OCI-LY1 (cell line): ENCODE data around the gene DCST2.
A peak's percentile ranks its signal among the peaks of the same experiment; 100 is the strongest.

Source experiments
- H2AFZ ChIP-seq: fragments of 200-600 bp; sonication (generic), shearing (Covaris generic); 2 replicates; pipeline ENCODE4 v1.6.0; 2014; ENCODE audit warnings: antibody characterized with exemption, mild to moderate bottlenecking, low read length
- H3F3A ChIP-seq: fragments of 200-600 bp; sonication (generic), shearing (Covaris generic); 2 replicates; pipeline ENCODE4 v1.6.0; 2014; ENCODE audit warnings: mild to moderate bottlenecking, antibody characterized with exemption, low read length, moderate library complexity; ENCODE audit not compliant: insufficient read depth
- H3K27ac ChIP-seq: fragments of 200-600 bp; sonication (generic); 2 replicates; pipeline ENCODE4 v1.5.1; 2014; ENCODE audit warnings: low read length, mixed run types, mild to moderate bottlenecking, low read depth; ENCODE audit not compliant: poor library complexity, severe bottlenecking
- H3K27me3 ChIP-seq: fragments of 200-600 bp; sonication (generic); 2 replicates; pipeline ENCODE4 v1.6.0; 2014; ENCODE audit warnings: antibody characterized with exemption, mild to moderate bottlenecking, low read length, moderate library complexity; ENCODE audit not compliant: insufficient read depth
- H3K36me3 ChIP-seq: fragments of 200-600 bp; sonication (generic); 2 replicates; pipeline ENCODE4 v1.6.1; 2014; ENCODE audit warnings: mild to moderate bottlenecking, antibody characterized with exemption, low read length, moderate library complexity, mixed read lengths; ENCODE audit not compliant: insufficient read depth
- H3K4me1 ChIP-seq: fragments of 200-600 bp; sonication (generic); 2 replicates; pipeline ENCODE4 v1.5.1; 2014; ENCODE audit warnings: mild to moderate bottlenecking, low read length, moderate library complexity; ENCODE audit not compliant: insufficient read depth, severe bottlenecking
- H3K4me2 ChIP-seq: fragments of 200-600 bp; sonication (generic), shearing (Covaris generic); 2 replicates; pipeline ENCODE4 v1.6.1; 2014; ENCODE audit warnings: low read length
- H3K4me3 ChIP-seq: fragments of 200-600 bp; sonication (generic); 2 replicates; pipeline ENCODE4 v1.5.1; 2014; ENCODE audit warnings: low read length, low read depth, mild to moderate bottlenecking, mixed read lengths; ENCODE audit not compliant: poor library complexity, severe bottlenecking
- H3K79me2 ChIP-seq: fragments of 200-600 bp; shearing (Covaris generic); 2 replicates; pipeline ENCODE4 v1.6.1; 2016; ENCODE audit warnings: mixed run types, low read length, mixed read lengths; ENCODE audit not compliant: insufficient read depth
- H3K9ac ChIP-seq: fragments of 200-600 bp; sonication (generic), shearing (Covaris generic); 2 replicates; pipeline ENCODE4 v1.6.1; 2014; ENCODE audit warnings: mild to moderate bottlenecking, low read length, mixed read lengths
- H3K9me2 ChIP-seq: fragments of 200-600 bp; sonication (generic), shearing (Covaris generic); 2 replicates; pipeline ENCODE4 v1.6.1; 2014; ENCODE audit warnings: low read depth, mild to moderate bottlenecking, low read length, mixed read lengths
- H3K9me3 ChIP-seq: fragments of 200-600 bp; shearing (Covaris generic); 2 replicates; pipeline ENCODE4 v1.6.1; 2014; ENCODE audit warnings: low read length, mixed read lengths
- H4K20me1 ChIP-seq: fragments of 200-600 bp; sonication (generic), shearing (Covaris generic); 2 replicates; pipeline ENCODE4 v1.6.0; 2016; ENCODE audit warnings: mild to moderate bottlenecking, low read length; ENCODE audit not compliant: insufficient read depth
- EZH2 ChIP-seq: fragments of 200-600 bp; sonication (generic), shearing (Covaris generic); IDR thresholded peaks from 2 replicates; pipeline ENCODE4 v1.8.0; 2017; ENCODE audit warnings: borderline replicate concordance, mixed run types, mild to moderate bottlenecking, antibody characterized with exemption, low read length, moderate library complexity, mixed read lengths
- TF ChIP-seq, protein P1 (sequence below): fragments of 200-600 bp; sonication (generic), shearing (Covaris generic); IDR thresholded peaks from 2 replicates; pipeline ENCODE4 v1.5.1; 2017; ENCODE audit warnings: mild to moderate bottlenecking, antibody characterized with exemption, low read length, moderate library complexity, mixed read lengths

DCST2 gene

DNA sequence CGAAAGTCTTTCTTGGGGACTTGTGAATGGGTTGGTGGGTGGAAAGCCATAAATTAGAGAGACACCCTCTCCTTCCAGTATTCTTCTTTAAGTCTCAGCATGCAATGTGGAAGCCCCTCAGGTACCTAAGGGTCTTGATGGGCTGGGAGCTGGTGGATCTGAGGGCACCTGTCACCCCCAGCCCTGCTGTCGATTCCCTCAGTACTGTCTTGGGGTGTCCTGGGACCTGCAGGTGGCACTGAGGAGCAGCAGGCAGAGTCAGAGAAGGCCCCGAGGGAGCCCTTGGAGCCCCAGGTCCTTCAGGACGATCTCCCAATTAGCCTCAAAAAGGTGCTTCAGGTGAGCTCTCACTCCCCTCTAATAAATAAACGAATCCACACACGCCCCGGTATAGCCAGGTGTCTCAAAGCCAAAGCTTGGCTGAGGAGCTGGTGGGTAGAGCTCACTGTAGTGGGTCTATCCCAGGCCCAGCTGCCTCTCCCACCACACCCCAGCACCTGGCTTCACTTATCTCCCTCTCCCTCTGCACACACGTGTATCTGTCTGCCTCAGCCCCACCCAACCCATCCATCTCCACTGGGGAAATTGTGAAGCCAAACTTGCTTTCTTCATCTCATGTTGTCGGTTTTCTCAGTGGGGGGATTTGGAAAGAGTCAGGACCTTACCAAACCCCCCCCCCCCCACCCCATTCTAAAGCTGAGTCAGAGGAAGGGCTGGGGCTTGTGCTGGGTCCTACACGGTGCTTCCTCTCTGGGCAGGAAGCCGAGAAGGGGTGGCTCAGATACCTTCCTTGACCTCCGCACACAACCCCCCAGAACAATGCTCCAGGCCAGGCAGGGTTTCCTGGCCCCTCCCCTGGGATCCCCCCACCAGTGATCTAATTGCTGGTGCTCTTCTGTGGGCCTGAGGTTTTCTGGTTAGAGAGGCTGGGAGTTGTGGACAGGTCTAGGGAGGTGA is 19.1 kb upstream of the DCST2 start:
- peaks cover 24% of the 10 kb centered on the region for H3K4me1 ChIP-seq
- no peaks in the 10 kb centered on the region for H3K27me3 ChIP-seq
- H3K27ac ChIP-seq: peak overlapping the region; percentile 13
- H3K36me3 ChIP-seq: peaks cover 5% of the 10 kb centered on the region
- TF ChIP-seq, protein P1, sequence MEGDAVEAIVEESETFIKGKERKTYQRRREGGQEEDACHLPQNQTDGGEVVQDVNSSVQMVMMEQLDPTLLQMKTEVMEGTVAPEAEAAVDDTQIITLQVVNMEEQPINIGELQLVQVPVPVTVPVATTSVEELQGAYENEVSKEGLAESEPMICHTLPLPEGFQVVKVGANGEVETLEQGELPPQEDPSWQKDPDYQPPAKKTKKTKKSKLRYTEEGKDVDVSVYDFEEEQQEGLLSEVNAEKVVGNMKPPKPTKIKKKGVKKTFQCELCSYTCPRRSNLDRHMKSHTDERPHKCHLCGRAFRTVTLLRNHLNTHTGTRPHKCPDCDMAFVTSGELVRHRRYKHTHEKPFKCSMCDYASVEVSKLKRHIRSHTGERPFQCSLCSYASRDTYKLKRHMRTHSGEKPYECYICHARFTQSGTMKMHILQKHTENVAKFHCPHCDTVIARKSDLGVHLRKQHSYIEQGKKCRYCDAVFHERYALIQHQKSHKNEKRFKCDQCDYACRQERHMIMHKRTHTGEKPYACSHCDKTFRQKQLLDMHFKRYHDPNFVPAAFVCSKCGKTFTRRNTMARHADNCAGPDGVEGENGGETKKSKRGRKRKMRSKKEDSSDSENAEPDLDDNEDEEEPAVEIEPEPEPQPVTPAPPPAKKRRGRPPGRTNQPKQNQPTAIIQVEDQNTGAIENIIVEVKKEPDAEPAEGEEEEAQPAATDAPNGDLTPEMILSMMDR: peak; percentile 32; the same call in 1 of the 2 replicates
- no peak for TF ChIP-seq EZH2
- no peaks in the 10 kb centered on the region for H3K9me3 ChIP-seq
- peak overlapping the region; percentile 85 for H3K4me2 ChIP-seq
- H3F3A ChIP-seq: no peaks in the 10 kb centered on the region
- no peak overlapping the region for H2AFZ ChIP-seq
- H4K20me1 ChIP-seq: no peaks in the 10 kb centered on the region
- peak overlapping the region; percentile 11; the same call in 1 of the 2 replicates for H3K9ac ChIP-seq
- H3K79me2 ChIP-seq: no peaks in the 10 kb centered on the region
- H3K4me3 ChIP-seq: peak overlapping the region; percentile 77
- H3K9me2 ChIP-seq: no peaks in the 10 kb centered on the region

DNA sequence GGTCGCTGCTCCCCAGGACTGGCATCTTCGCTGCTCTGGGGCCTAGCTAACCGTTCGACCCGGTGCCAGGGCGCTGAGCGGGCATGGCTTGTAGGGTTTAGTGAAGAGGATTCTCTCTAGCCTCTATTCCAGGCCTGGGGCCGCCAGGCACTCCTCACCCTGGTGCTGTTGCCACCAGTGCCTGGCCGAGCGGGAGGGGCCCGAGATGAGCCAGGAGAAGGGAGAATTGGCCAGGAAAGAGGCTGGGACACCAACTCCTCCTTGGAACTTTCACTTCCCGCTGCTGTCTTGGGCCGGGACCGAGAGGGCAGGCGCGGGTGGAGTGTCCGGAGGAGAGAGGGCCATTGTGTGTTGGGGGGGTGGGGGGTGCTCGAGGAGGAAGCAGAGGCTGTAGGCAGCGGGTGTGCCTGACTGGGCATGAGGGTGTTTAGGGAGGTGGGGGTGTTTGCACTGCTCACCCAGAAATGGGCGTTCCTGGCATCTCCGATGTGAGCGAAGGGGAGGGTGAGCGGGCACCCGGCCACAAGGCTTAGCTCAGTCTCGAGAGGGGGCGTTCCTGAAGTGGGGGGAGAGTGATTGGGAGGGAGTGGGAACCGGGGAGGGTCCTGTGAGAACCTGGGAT is 18.3 kb upstream of the DCST2 start:
- peak overlapping the region; percentile 85 for H3K4me2 ChIP-seq
- peaks cover 24% of the 10 kb centered on the region for H3K4me1 ChIP-seq
- no peaks in the 10 kb centered on the region for H3K9me3 ChIP-seq
- TF ChIP-seq, protein P1: no peak
- no peak for TF ChIP-seq EZH2
- H3K4me3 ChIP-seq: peak overlapping the region; percentile 77
- peak overlapping the region; percentile 73 for H3K9ac ChIP-seq
- H3F3A ChIP-seq: no peaks in the 10 kb centered on the region
- H3K27me3 ChIP-seq: no peaks in the 10 kb centered on the region
- H3K9me2 ChIP-seq: no peaks in the 10 kb centered on the region
- H3K27ac ChIP-seq: no peak overlapping the region
- H3K36me3 ChIP-seq: peaks cover 5% of the 10 kb centered on the region
- H4K20me1 ChIP-seq: no peaks in the 10 kb centered on the region
- H2AFZ ChIP-seq: no peak overlapping the region
- H3K79me2 ChIP-seq: no peaks in the 10 kb centered on the region

DNA sequence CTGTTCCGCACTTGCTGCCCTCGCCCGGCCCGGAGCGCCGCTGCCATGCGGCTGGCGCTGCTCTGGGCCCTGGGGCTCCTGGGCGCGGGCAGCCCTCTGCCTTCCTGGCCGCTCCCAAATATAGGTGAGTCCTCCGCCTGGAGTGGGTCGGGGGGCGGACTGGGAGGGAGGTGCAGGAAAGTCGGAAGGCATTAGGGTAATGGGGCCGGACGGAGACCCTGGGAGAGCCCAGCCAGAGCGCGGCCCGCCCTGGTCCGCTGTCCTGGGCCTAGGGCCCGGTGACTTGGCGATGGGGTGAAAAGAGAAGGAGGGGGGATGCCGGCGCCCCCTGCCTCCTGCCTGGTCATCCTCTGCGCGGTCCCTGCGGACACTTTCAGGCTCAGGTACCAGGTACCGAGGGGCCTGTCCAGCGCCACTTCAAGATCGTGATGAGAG is 17.8 kb upstream of the DCST2 start:
- Histone ChIP-seq H3K4me3 (peak overlapping the region; percentile 77), H3K27me3 (no peaks in the 10 kb centered on the region), H3K9ac (peak overlapping the region; percentile 73), H3K27ac (no peak overlapping the region), H2AFZ (no peak overlapping the region), H3K9me2 (no peaks in the 10 kb centered on the region), H4K20me1 (no peaks in the 10 kb centered on the region), H3K4me2 (peak overlapping the region; percentile 85), H3K79me2 (no peaks in the 10 kb centered on the region), H3K4me1 (peaks cover 24% of the 10 kb centered on the region), H3F3A (no peaks in the 10 kb centered on the region), H3K36me3 (peaks cover 3% of the 10 kb centered on the region), H3K9me3 (no peaks in the 10 kb centered on the region)
- no peak for TF ChIP-seq EZH2
- TF ChIP-seq, protein P1: no peak; the same call in 1 of the 2 replicates
